ENCODE data around the gene JMJD1C. TPM values are rescaled to one million over a fixed set of nuclear protein-coding genes. Genes with fewer than 3 reads are reported as not detected.

JMJD1C gene
- total RNA-seq, 1 donor from 2014 or later = 83.7 TPM

DNA sequence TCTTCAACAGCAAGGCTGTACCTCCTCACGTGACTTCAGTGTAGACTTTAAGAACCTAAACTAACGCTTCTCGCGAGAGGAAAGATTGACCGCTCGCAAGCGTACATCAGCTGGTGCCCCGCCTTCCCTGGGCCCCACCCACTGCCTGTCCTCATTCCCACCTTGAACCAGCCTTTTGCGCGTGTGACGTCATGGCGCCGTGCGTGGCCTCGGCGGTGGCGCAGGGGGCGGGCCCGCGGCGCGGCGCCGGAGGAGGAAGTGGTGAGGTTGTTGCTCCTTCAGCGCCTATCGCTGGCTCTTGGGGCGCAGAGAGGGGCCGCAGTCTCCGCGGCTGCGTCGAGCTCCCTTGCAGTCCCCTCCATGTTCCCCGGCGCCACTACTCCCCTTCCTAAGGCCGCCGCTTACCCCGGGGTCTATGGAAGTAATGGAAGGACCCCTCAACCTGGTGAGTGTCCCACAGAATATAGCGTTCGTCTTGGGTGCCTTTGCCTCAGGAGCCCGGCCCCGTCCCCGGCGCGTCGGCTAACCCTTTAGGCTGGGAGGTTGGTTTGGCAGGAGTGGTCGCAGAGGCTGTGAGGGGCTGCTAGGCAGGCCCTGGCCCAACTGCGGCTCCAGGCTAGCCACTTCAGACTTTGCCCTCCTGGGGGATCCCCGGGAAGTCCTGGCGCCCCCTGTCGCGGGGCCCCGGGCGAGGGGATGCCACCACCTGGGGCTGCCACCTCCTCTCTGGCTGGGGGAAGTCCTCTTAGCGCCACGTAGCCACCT, 332.5 kb downstream of the JMJD1C start, which contains the start of gene NRBF2:
NRBF2 (plus strand) TSS at position 273 of the 765 bp plus-strand sequence; CDS start at position 416, 143 bp downstream.
- DNase-seq (ENCODE audit: low spot score) = peak; percentile 95
- Mint-ChIP-seq H3K4me1 (ENCODE audit: unreplicated experiment) (peaks cover 10% of the 10 kb centered on the region), H3K27me3 (ENCODE audit: unreplicated experiment) (peaks cover 1% of the 10 kb centered on the region), H3K27ac (ENCODE audit: unreplicated experiment) (peak within 1 kb of the TSS; percentile 78), H3K9me3 (ENCODE audit: unreplicated experiment) (no peaks in the 10 kb centered on the region), H3K36me3 (ENCODE audit: low read depth, unreplicated experiment) (peaks cover 4% of the 10 kb centered on the region), H3K4me3 (ENCODE audit: unreplicated experiment) (peak within 1 kb of the TSS; percentile 90)
- TF ChIP-seq, protein P1, sequence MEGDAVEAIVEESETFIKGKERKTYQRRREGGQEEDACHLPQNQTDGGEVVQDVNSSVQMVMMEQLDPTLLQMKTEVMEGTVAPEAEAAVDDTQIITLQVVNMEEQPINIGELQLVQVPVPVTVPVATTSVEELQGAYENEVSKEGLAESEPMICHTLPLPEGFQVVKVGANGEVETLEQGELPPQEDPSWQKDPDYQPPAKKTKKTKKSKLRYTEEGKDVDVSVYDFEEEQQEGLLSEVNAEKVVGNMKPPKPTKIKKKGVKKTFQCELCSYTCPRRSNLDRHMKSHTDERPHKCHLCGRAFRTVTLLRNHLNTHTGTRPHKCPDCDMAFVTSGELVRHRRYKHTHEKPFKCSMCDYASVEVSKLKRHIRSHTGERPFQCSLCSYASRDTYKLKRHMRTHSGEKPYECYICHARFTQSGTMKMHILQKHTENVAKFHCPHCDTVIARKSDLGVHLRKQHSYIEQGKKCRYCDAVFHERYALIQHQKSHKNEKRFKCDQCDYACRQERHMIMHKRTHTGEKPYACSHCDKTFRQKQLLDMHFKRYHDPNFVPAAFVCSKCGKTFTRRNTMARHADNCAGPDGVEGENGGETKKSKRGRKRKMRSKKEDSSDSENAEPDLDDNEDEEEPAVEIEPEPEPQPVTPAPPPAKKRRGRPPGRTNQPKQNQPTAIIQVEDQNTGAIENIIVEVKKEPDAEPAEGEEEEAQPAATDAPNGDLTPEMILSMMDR (IDR thresholded peaks at IDR 0.05; ENCODE audit: unreplicated experiment) = no peak

GRCh38 chr10:63132651-63133055, 333.1 kb downstream of the JMJD1C start:
- no peak for DNase-seq (ENCODE audit: low spot score)
- Mint-ChIP-seq H3K36me3 (ENCODE audit: low read depth, unreplicated experiment) (peaks cover 4% of the 10 kb centered on the region), H3K4me1 (ENCODE audit: unreplicated experiment) (peaks cover 10% of the 10 kb centered on the region), H3K27ac (ENCODE audit: unreplicated experiment) (peak overlapping the region; percentile 78), H3K4me3 (ENCODE audit: unreplicated experiment) (peak overlapping the region; percentile 89), H3K27me3 (ENCODE audit: unreplicated experiment) (no peaks in the 10 kb centered on the region), H3K9me3 (ENCODE audit: unreplicated experiment) (no peaks in the 10 kb centered on the region)
- TF ChIP-seq, protein P1 (IDR thresholded peaks at IDR 0.05; ENCODE audit: unreplicated experiment) = no peak

GRCh38 chr10:63129888-63130287, 335.9 kb downstream of the JMJD1C start:
- TF ChIP-seq, protein P1 (IDR thresholded peaks at IDR 0.05; ENCODE audit: unreplicated experiment) = no peak
- Mint-ChIP-seq H3K4me3 (ENCODE audit: unreplicated experiment) (no peak overlapping the region), H3K27me3 (ENCODE audit: unreplicated experiment) (no peaks in the 10 kb centered on the region), H3K27ac (ENCODE audit: unreplicated experiment) (no peak overlapping the region), H3K9me3 (ENCODE audit: unreplicated experiment) (no peaks in the 10 kb centered on the region), H3K36me3 (ENCODE audit: low read depth, unreplicated experiment) (peaks cover 4% of the 10 kb centered on the region), H3K4me1 (ENCODE audit: unreplicated experiment) (peaks cover 10% of the 10 kb centered on the region)
- no peak for DNase-seq (ENCODE audit: low spot score)

DNA sequence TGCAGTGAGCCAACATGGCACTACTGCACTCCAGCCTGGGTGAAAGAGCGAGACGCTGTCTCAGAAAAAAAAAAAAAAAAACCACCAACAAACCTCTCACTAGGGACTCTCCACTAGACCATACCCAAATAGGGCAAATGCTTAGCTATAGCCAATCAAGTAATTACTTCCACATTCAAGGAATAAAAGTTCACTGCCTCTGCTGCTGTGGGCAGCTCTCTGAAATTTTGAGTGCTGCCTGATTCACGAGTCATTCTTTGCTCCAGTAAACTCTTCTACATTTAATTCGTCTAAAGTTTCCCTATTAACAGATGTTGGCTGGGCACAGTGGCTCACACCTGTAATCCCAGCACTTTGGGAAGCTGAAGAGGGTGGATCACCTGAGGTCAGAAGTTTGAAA, 337.3 kb downstream of the JMJD1C start:
- no peaks in the 10 kb centered on the region for H3K9me3 Mint-ChIP-seq (ENCODE audit: unreplicated experiment)
- H3K27ac Mint-ChIP-seq (ENCODE audit: unreplicated experiment) = no peak overlapping the region
- H3K4me1 Mint-ChIP-seq (ENCODE audit: unreplicated experiment) = peaks cover 4% of the 10 kb centered on the region
- no peaks in the 10 kb centered on the region for H3K27me3 Mint-ChIP-seq (ENCODE audit: unreplicated experiment)
- TF ChIP-seq, protein P1 (IDR thresholded peaks at IDR 0.05; ENCODE audit: unreplicated experiment) = no peak
- peaks cover 4% of the 10 kb centered on the region for H3K36me3 Mint-ChIP-seq (ENCODE audit: low read depth, unreplicated experiment)
- DNase-seq (ENCODE audit: low spot score) = no peak
- no peak overlapping the region for H3K4me3 Mint-ChIP-seq (ENCODE audit: unreplicated experiment)

DNA sequence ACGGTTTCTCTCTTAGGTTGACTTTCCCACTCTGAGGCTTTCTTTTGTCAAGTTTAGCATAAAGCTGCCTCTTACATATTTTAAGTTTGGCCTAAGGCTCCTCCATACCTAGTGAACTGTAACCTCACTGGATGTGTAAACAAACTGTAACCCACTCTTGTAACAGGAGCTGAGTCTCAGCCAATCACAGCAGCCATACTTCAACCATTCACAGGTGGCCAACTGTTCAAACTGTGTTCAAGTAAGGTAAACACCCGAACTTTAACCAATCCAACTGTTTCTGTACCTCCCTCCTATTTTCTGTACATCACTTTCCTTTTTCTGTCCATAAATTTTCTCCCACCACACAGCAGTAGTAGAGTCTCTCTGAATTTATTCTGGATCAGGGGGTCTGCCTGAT, 340.3 kb downstream of the JMJD1C start:
- Mint-ChIP-seq H3K27ac (ENCODE audit: unreplicated experiment) (no peak overlapping the region), H3K36me3 (ENCODE audit: low read depth, unreplicated experiment) (no peaks in the 10 kb centered on the region), H3K4me1 (ENCODE audit: unreplicated experiment) (no peaks in the 10 kb centered on the region), H3K4me3 (ENCODE audit: unreplicated experiment) (no peak overlapping the region), H3K9me3 (ENCODE audit: unreplicated experiment) (no peaks in the 10 kb centered on the region), H3K27me3 (ENCODE audit: unreplicated experiment) (peaks cover 2% of the 10 kb centered on the region)
- TF ChIP-seq, protein P1 (IDR thresholded peaks at IDR 0.05; ENCODE audit: unreplicated experiment) = no peak
- no peak for DNase-seq (ENCODE audit: low spot score)
